ENCODE measurements around the gene TWF1. TPM values are rescaled to one million over a fixed set of nuclear protein-coding genes. Genes with fewer than 3 reads are reported as not detected.

TWF1 gene
- total RNA-seq, 1 experiment from 2014 or later: 105 TPM

- Mint-ChIP-seq H3K36me3 (ENCODE audit: insufficient read depth, unreplicated experiment) (no peaks in the 10 kb centered on the region), H3K9me3 (ENCODE audit: unreplicated experiment) (no peaks in the 10 kb centered on the region), H3K4me1 (ENCODE audit: insufficient read depth, unreplicated experiment) (peaks cover 15% of the 10 kb centered on the region), H3K27ac (ENCODE audit: low read depth, unreplicated experiment) (peak within 1 kb of the TSS; percentile 21), H3K27me3 (ENCODE audit: insufficient read depth, unreplicated experiment) (no peaks in the 10 kb centered on the region), H3K4me3 (ENCODE audit: unreplicated experiment) (peak within 1 kb of the TSS; percentile 59)
- DNase-seq (ENCODE audit: unreplicated experiment): peak; percentile 51
- intact Hi-C loops (cut with micrococcal nuclease): loop anchor here (1.0 kb wide), 1 partner anchor 30 kb away; the partner anchor contains the start of gene TWF1
- ChIA-PET CTCF (interaction anchor here (0.5 to 1.6 kb wide), 6 partner anchors 12 to 328 kb away, joined by 3 to 5 read pairs (median 4); no protein-coding TSS in a partner anchor), POLR2A (interaction anchor here (0.6 to 10.5 kb wide), 13 partner anchors 12 to 78 kb away, joined by 3 to 152 read pairs (median 5); partner anchors contain the start of gene TWF1)
- TF ChIP-seq CTCF (IDR thresholded peaks at IDR 0.05; ENCODE audit: unreplicated experiment): no peak
- BruUV-seq (replicated peaks): no TSS peak
These were observed 29.7 kb upstream of the TWF1 start, which contains the start of gene TMEM117 for GRCh38 chr12:43835656-43836474. TMEM117 (plus strand) TSS chr12:43836081.

GRCh38 chr12:43835264-43835655 is 29.1 kb upstream of the TWF1 start:
- ChIA-PET POLR2A (interaction anchor here (0.7 to 10.5 kb wide), 12 partner anchors 12 to 77 kb away, joined by 3 to 152 read pairs (median 5); partner anchors contain the start of gene TWF1), CTCF (interaction anchor here (0.8 to 1.6 kb wide), 5 partner anchors 12 to 42 kb away, joined by 3 to 5 read pairs (median 4); no protein-coding TSS in a partner anchor)
- no peak overlapping the region for H3K27ac Mint-ChIP-seq (ENCODE audit: low read depth, unreplicated experiment)
- intact Hi-C loops (cut with micrococcal nuclease): no loop called here
- H3K4me3 Mint-ChIP-seq (ENCODE audit: unreplicated experiment): peak overlapping the region; percentile 59
- H3K4me1 Mint-ChIP-seq (ENCODE audit: insufficient read depth, unreplicated experiment): peaks cover 15% of the 10 kb centered on the region
- peak; percentile 7 for DNase-seq (ENCODE audit: unreplicated experiment)
- no TSS peak for BruUV-seq (replicated peaks)
- H3K27me3 Mint-ChIP-seq (ENCODE audit: insufficient read depth, unreplicated experiment): no peaks in the 10 kb centered on the region
- H3K9me3 Mint-ChIP-seq (ENCODE audit: unreplicated experiment): no peaks in the 10 kb centered on the region
- no peaks in the 10 kb centered on the region for H3K36me3 Mint-ChIP-seq (ENCODE audit: insufficient read depth, unreplicated experiment)
- no peak for TF ChIP-seq CTCF (IDR thresholded peaks at IDR 0.05; ENCODE audit: unreplicated experiment)

GRCh38 chr12:43832463-43833168 is 26.5 kb upstream of the TWF1 start:
- Mint-ChIP-seq H3K4me3 (ENCODE audit: unreplicated experiment) (no peak overlapping the region), H3K4me1 (ENCODE audit: insufficient read depth, unreplicated experiment) (peaks cover 7% of the 10 kb centered on the region), H3K27ac (ENCODE audit: low read depth, unreplicated experiment) (no peak overlapping the region), H3K9me3 (ENCODE audit: unreplicated experiment) (no peaks in the 10 kb centered on the region), H3K27me3 (ENCODE audit: insufficient read depth, unreplicated experiment) (no peaks in the 10 kb centered on the region), H3K36me3 (ENCODE audit: insufficient read depth, unreplicated experiment) (no peaks in the 10 kb centered on the region)
- intact Hi-C loops (cut with micrococcal nuclease): no loop called here
- ChIA-PET CTCF (interaction anchor here (1.0 kb wide), 2 partner anchors 21 to 49 kb away, joined by 3 read pairs; no protein-coding TSS in a partner anchor), POLR2A (interaction anchor here (10.5 kb wide), 1 partner anchor 24 kb away, joined by 152 read pairs; the partner anchor contains the start of gene TWF1)
- BruUV-seq (replicated peaks): no TSS peak
- no peak for DNase-seq (ENCODE audit: unreplicated experiment)
- no peak for TF ChIP-seq CTCF (IDR thresholded peaks at IDR 0.05; ENCODE audit: unreplicated experiment)

- Mint-ChIP-seq H3K4me1 (ENCODE audit: insufficient read depth, unreplicated experiment) (no peaks in the 10 kb centered on the region), H3K36me3 (ENCODE audit: insufficient read depth, unreplicated experiment) (no peaks in the 10 kb centered on the region), H3K4me3 (ENCODE audit: unreplicated experiment) (no peak overlapping the region), H3K27ac (ENCODE audit: low read depth, unreplicated experiment) (no peak overlapping the region), H3K27me3 (ENCODE audit: insufficient read depth, unreplicated experiment) (no peaks in the 10 kb centered on the region), H3K9me3 (ENCODE audit: unreplicated experiment) (no peaks in the 10 kb centered on the region)
- no TSS peak for BruUV-seq (replicated peaks)
- CTCF ChIA-PET: interaction anchor here (0.6 kb wide), 1 partner anchor 18 kb away, joined by 3 read pairs; no protein-coding TSS in a partner anchor
- POLR2A ChIA-PET: interaction anchor here (0.6 kb wide), 1 partner anchor 47 kb away, joined by 3 read pairs; no protein-coding TSS in a partner anchor
- intact Hi-C loops (cut with micrococcal nuclease): no loop called here
- DNase-seq (ENCODE audit: unreplicated experiment): no peak
- TF ChIP-seq CTCF (IDR thresholded peaks at IDR 0.05; ENCODE audit: unreplicated experiment): no peak
These were observed 21.0 kb upstream of the TWF1 start for GRCh38 chr12:43827093-43827492.

Measured in MCF 10A (cell line).